K562 treated with DMSO at 1 percent for 48 hours (cell line): Measurements from ENCODE around the gene VGF. TPM values are rescaled to one million over a fixed set of nuclear protein-coding genes. Genes with fewer than 3 reads are reported as not detected.

Experiments
- total RNA-seq: library from RNA; unstranded; fragments of 300-600 nt; gene quantifications from 2 replicates; pipeline ENCODE4 v1.2.3, GENCODE V29; 2022; ENCODE audit warnings: low replicate concordance; ENCODE audit errors: extremely low read depth

VGF gene
- not detected in 2 replicates for total RNA-seq

GRCh38 chr7:101165075-101165957, at the start of gene VGF:
TSS of gene VGF (minus strand) at chr7:101165569. CDS start at chr7:101164843, 726 bp downstream.

GRCh38 chr7:101200862-101201599, 35.7 kb upstream of the VGF start, which contains the start of gene MOGAT3:
TSS of gene MOGAT3 (minus strand) at chr7:101201036. CDS start at chr7:101200854, 182 bp downstream.

DNA sequence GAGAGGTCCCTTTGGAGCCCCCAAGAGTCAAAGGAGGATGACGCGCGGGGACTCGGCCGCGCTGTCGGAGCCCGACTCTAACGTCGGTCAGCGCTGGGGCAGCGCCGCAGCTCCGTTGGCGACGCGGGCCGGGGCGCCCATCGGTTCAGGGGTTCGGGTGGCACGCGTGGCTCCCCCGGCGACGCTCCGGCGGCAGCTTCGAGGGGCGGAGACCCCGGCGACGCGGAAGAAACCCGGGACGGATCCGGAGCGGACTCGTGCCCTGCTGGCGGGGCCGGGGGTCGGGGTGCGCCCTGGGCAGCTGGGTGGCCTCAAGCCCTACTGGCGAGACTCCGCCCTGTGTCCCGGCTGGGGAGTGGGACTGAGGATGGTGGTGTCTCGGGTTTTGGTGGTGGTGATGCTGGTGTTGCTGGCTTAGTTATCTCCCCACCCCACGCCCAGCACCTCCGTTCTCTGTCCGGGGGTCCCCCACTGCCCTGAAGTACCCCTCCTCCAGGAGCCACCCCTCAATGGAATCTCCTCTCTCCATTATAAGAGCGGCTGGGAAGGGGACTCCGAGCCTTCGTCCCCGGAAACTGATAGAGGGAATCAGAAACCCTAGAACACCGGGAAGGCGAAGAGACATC, 14.9 kb upstream of the VGF start, which contains the start of gene NAT16:
Gene NAT16 (minus strand): TSS at position 164 of the 626 bp plus-strand sequence. CDS start 5,486 bp downstream, outside the sequence.

GRCh38 chr7:101153969-101154692, 11.2 kb downstream of the VGF start, which contains the start of gene AP1S1:
TSS of gene AP1S1 (plus strand) at chr7:101154476. CDS start at chr7:101154515, 39 bp downstream.

GRCh38 chr7:101126651-101127459, 38.5 kb downstream of the VGF start, which contains the start of gene SERPINE1:
TSS of gene SERPINE1 (plus strand) at chr7:101127104. CDS start at chr7:101128394, 1,290 bp downstream.

Other genes starting within 250 kb of the VGF start
- not detected in 2 replicates for gene MUC3A, start 216.0 kb downstream of the VGF start, total RNA-seq
- not detected in 2 replicates for gene MUC12, start 196.0 kb downstream of the VGF start, total RNA-seq
- not detected in 2 replicates for gene MUC17, start 145.5 kb downstream of the VGF start, total RNA-seq
- not detected in 2 replicates for gene TRIM56, start 80.1 kb downstream of the VGF start, total RNA-seq
- gene SERPINE1, start 38.5 kb downstream of the VGF start, total RNA-seq = not detected in 2 replicates
- not detected in 2 replicates for gene AP1S1, start 11.1 kb downstream of the VGF start, total RNA-seq
- gene NAT16, start 14.7 kb upstream of the VGF start, total RNA-seq = not detected in 2 replicates
- gene MOGAT3, start 35.5 kb upstream of the VGF start, total RNA-seq = not detected in 2 replicates
- not detected in 2 replicates for gene PLOD3, start 52.0 kb upstream of the VGF start, total RNA-seq
- gene ZNHIT1, start 52.6 kb upstream of the VGF start, total RNA-seq = not detected in 2 replicates
- gene CLDN15, start 72.2 kb upstream of the VGF start, total RNA-seq = not detected in 2 replicates
- gene FIS1, start 79.5 kb upstream of the VGF start, total RNA-seq = not detected in 2 replicates
- gene IFT22, start 156.2 kb upstream of the VGF start, total RNA-seq = not detected in 2 replicates
- gene COL26A1, start 197.3 kb upstream of the VGF start, total RNA-seq = not detected in 2 replicates